ENCODE measurements around the gene ANKS1A.

DNA sequence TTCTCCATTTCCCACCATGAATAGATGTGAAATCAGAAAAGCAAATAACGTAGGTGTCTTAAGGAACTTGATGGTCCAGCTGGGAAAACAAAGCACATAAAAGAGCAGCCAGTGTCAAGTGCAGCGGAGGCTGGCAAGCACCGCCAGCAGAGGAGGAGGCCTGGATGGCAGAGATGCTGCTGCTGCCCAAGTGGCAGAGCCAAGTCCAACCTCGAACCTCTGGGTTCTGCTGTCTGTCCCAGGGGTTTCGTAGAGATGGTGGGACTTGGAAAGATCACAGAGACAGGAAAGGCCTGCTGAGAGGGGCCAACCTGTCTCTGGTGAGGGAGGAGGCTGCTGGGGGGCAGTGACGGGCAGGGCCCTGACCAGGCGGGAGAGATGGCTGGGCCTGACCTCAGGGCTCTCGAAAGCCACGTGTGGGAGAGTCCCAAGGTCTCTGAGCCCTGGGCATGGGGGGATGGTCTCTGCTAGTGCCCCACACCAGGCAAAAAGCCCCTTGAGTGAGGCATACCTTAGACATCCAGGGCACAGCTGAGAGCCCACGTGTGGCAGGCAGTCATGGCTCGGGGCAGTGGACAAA is 174.7 kb downstream of the ANKS1A start:
- TF ChIP-seq GATA2 (IDR thresholded peaks at IDR 0.05; ENCODE audit: low read depth, low read length), result no peak
- TF ChIP-seq GATA3 (IDR thresholded peaks at IDR 0.05; ENCODE audit: low read depth, low read length), result no peak
